ENCODE results near the gene CIAO2A. TPM values are rescaled to one million over a fixed set of nuclear protein-coding genes. Genes with fewer than 3 reads are reported as not detected.

Gene CIAO2A
- total and polyA plus RNA-seq, 5 experiments from 2014 or later = 27.5 to 84.8 (median 54.8) TPM

GRCh38 chr15:64026591-64026990, 67.0 kb downstream of the CIAO2A start:
- POLR2A ChIA-PET = no interaction called here
- H3K36me3 Mint-ChIP-seq = no peaks in the 10 kb centered on the region
- H3K4me3 Mint-ChIP-seq = no peak overlapping the region
- ATAC-seq (no peak), DNase-seq (no peak)
- H3K27ac Mint-ChIP-seq = peak overlapping the region in 2 of 10 donors; percentile 22 to 65
- H3K27me3 Mint-ChIP-seq = no peaks in the 10 kb centered on the region
- peaks cover 4 to 23% (median 15%) of the 10 kb centered on the region in 4 donors for H3K4me1 Mint-ChIP-seq
- no peaks in the 10 kb centered on the region for H3K9me3 Mint-ChIP-seq

DNA sequence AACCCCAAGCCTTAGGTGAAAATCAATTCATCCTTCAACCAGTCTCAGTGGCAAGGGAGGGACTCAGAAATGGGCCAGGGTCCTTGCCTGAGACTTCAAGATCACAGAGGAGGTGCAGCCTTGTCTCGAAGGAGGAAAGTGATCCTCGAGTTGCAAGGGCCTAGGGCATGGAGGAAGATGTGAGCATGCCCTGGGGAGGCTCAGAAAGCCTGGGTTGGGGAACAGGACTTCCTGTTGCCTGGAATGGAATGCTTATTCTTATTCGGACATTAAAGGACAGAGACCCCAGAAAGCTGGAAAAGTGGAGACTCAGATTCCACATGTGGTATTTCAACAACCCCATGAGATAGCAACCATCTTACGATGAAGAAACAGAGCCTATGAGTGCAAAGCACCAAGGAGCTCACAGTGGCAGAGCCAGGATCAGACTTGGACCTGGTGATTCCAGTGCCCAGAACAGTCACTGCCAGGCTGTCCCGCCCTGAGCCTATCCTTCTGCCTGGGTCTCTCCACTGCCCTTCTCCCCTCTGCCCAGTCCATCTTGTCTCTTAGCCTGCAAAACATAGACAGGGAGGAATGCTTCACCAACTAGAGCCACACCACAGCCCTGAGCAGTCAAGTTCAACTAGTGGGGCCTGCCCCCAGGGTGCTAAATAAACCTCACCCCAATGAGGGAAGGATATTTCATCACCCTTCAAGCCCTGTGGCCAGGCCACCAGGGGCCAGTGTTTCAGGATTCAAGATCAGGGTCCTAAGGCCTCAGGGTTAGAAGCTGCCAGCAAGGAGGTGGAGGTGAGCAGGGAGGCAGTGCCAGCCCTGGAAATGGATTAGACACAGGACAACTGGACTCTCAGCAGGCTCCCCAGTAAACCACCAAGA, 69.2 kb downstream of the CIAO2A start:
- Mint-ChIP-seq H3K27me3 (no peaks in the 10 kb centered on the region), H3K27ac (peak overlapping the region in 1 of 10 donors; percentile 57), H3K9me3 (peaks cover 0 to 5% (median 0%) of the 10 kb centered on the region in 9 donors), H3K36me3 (peaks cover 0 to 6% (median 0%) of the 10 kb centered on the region in 3 donors), H3K4me1 (peaks cover 3 to 10% (median 5%) of the 10 kb centered on the region in 4 donors), H3K4me3 (no peak overlapping the region)
- DNase-seq (no peak), ATAC-seq (no peak)
- POLR2A ChIA-PET = no interaction called here

DNA sequence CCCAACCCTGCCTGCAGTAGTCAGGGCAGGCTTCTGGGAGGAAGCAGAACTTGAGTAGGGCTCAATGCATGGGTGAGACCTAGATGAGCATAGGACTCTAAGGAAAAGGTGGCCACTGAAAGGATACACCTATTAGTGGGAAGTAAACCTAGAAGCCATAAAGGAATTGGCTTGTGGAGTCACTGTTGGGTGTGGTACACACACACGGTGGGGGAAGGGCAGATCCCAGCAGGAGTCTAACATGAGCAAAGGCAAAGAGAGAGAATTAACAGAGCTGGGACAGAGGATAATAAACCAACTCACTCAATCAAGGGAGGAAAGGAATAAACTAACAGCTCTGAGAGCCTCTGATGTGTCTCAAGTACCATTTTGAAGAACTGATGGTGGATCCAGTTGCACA, 70.4 kb downstream of the CIAO2A start:
- POLR2A ChIA-PET = no interaction called here
- H3K27me3 Mint-ChIP-seq = no peaks in the 10 kb centered on the region
- H3K4me1 Mint-ChIP-seq = peaks cover 0 to 4% (median 1%) of the 10 kb centered on the region in 4 donors
- no peak overlapping the region for H3K27ac Mint-ChIP-seq
- H3K9me3 Mint-ChIP-seq = peaks cover 0 to 5% (median 0%) of the 10 kb centered on the region in 9 donors
- ATAC-seq = no peak
- H3K4me3 Mint-ChIP-seq = no peak overlapping the region
- peaks cover 0 to 6% (median 0%) of the 10 kb centered on the region in 3 donors for H3K36me3 Mint-ChIP-seq
- no peak for DNase-seq

GRCh38 chr15:64022571-64022970, 71.1 kb downstream of the CIAO2A start:
- H3K4me3 Mint-ChIP-seq = no peak overlapping the region

More at GRCh38 chr15:64022571-64022970, 71.1 kb downstream of the CIAO2A start:
- no peak for DNase-seq
- H3K9me3 Mint-ChIP-seq = peaks cover 0 to 5% (median 0%) of the 10 kb centered on the region in 9 donors
- POLR2A ChIA-PET = no interaction called here
- no peaks in the 10 kb centered on the region for H3K27me3 Mint-ChIP-seq
- H3K4me1 Mint-ChIP-seq = peaks cover 0 to 4% (median under 1%) of the 10 kb centered on the region in 4 donors
- H3K27ac Mint-ChIP-seq = no peak overlapping the region
- no peak for ATAC-seq
- peaks cover 0 to 6% (median 0%) of the 10 kb centered on the region in 3 donors for H3K36me3 Mint-ChIP-seq

Other genes with a start within 250 kb of the CIAO2A start
- gene DAPK2, start 47.4 kb downstream of the CIAO2A start, total RNA-seq = 1 to 10 TPM; 1.3 to 1.6 TPM
- gene DAPK2, start 47.4 kb downstream of the CIAO2A start, polyA plus RNA-seq = 1 to 10 TPM in 2 of 3 donors, under 1 TPM in 1; 0.41 to 4.0 (median 1.1) TPM
- 100 to 1,000 TPM; 133 to 143 TPM for gene SNX1, start 2.1 kb upstream of the CIAO2A start, total RNA-seq
- gene SNX1, start 2.1 kb upstream of the CIAO2A start, polyA plus RNA-seq = 10 to 100 TPM; 42.7 to 72.6 (median 54.8) TPM
- gene SNX22, start 57.9 kb upstream of the CIAO2A start, total RNA-seq = 1 to 10 TPM; 4.3 to 4.4 TPM
- under 1 TPM; 0.64 to 0.99 (median 0.76) TPM for gene SNX22, start 57.9 kb upstream of the CIAO2A start, polyA plus RNA-seq
- gene PPIB, start 69.2 kb upstream of the CIAO2A start, total RNA-seq = 100 to 1,000 TPM; 154 to 155 TPM
- 100 to 1,000 TPM; 431 to 581 (median 521) TPM for gene PPIB, start 69.2 kb upstream of the CIAO2A start, polyA plus RNA-seq